K562 (cell line): ENCODE data around the gene IPCEF1. TPM values are rescaled to one million over a fixed set of nuclear protein-coding genes. Genes with fewer than 3 reads are reported as not detected.

Source experiments
- ATAC-seq: fragments of 200-7000 bp; cut with Tn5 transposase; 3 replicates; pipeline ENCODE4 v1.9.1; 2020; ENCODE audit warnings: moderate library complexity
- BruUV-seq: library from RNA; stranded (reverse); fragments of 400-500 nt; replicated peaks from 2 replicates; lab custom pipeline; 2021; lab: Mats Ljungman, UMichigan
- CTCF ChIA-PET: fragments of 300-600 bp; formaldehyde crosslinking; extraction: SDS; loops from one replicate; lab custom pipeline; 2021; ENCODE audit warnings: low intra/inter-chr PET ratio; lab: Yijun Ruan, JAX
- POLR2A ChIA-PET: fragments of 300-600, 350-650 bp; sonication (Branson Sonifier 250); formaldehyde crosslinking; extraction: SDS; loops from one replicate; lab custom pipeline; 2021; ENCODE audit warnings: antibody characterized with exemption, inconsistent platforms; lab: Yijun Ruan, JAX
- DNase-seq, 4 experiments: peaks; one replicate each; pipeline versions ENCODE4 v3.0.0 to v3.0.0-alpha.2; 2011 to 2018; ENCODE audit warnings: low spot score in 3 of 4, mixed read lengths in 3 of 4; ENCODE audit errors: extremely low read depth in 1 of 4
- FAIRE-seq: peaks from 2 replicates; lab custom pipeline; 2011; peaks lifted over from hg19 to GRCh38; lab: Jason Lieb, UNC
- H2AFZ ChIP-seq: 2 replicates; pipeline ENCODE4 v1.6.0; 2011; ENCODE audit warnings: low read depth, low read length, control low read depth, inconsistent platforms
- H3K27ac ChIP-seq: fragments of 200-600 bp; 3 replicates; pipeline ENCODE4 v1.8.0; 2011; ENCODE audit warnings: low read depth, mild to moderate bottlenecking, control low read depth, inconsistent platforms, low read length, moderate library complexity, mixed read lengths; ENCODE audit errors: extremely low read depth
- H3K27me3 ChIP-seq, 2 experiments: fragments of 300-600 bp in 1 of 2; 2 replicates in 1 of 2; 3 replicates in 1 of 2; pipeline versions ENCODE4 v1.6.0 to v1.8.0; 2011; ENCODE audit warnings: inconsistent platforms in 2 of 2, low read length in 2 of 2, mild to moderate bottlenecking in 1 of 2, mixed read lengths in 1 of 2, moderate library complexity in 1 of 2; ENCODE audit not compliant: control insufficient read depth in 2 of 2, insufficient read depth in 2 of 2
- H3K36me3 ChIP-seq: fragments of 300-600 bp; 3 replicates; pipeline ENCODE4 v1.8.0; 2011; ENCODE audit warnings: mild to moderate bottlenecking, low read length, inconsistent platforms; ENCODE audit not compliant: control insufficient read depth, insufficient read depth
- H3K4me1 ChIP-seq, 2 experiments: fragments of 200-600 bp in 1 of 2; replicated peaks in 1 of 2; 2 replicates in 1 of 2; 3 replicates in 1 of 2; pipeline versions ENCODE4 v1.5.1 to v1.8.0; 2011; ENCODE audit warnings: inconsistent platforms in 2 of 2, low read length in 2 of 2, mild to moderate bottlenecking in 1 of 2, mixed read lengths in 1 of 2, moderate library complexity in 1 of 2; ENCODE audit not compliant: control insufficient read depth in 2 of 2, insufficient read depth in 2 of 2
- H3K4me2 ChIP-seq: 2 replicates; pipeline ENCODE4 v1.6.1; 2011; ENCODE audit warnings: low read length, control low read depth, inconsistent platforms, mixed read lengths; ENCODE audit not compliant: insufficient read depth
- H3K4me3 ChIP-seq: fragments of 200-600 bp; sonication (generic), shearing (Covaris generic); 2 replicates; pipeline ENCODE4 v1.5.1; 2016; ENCODE audit warnings: control low read depth, inconsistent platforms
- H3K79me2 ChIP-seq: fragments of 200-600 bp; 3 replicates; pipeline ENCODE4 v1.8.0; 2011; ENCODE audit warnings: low read length, inconsistent platforms; ENCODE audit not compliant: control insufficient read depth, insufficient read depth
- H3K9ac ChIP-seq, 2 experiments: 2 replicates each; pipeline versions ENCODE4 v1.6.0 to v1.6.1; 2011; ENCODE audit warnings: low read depth in 2 of 2, low read length in 2 of 2, control low read depth in 1 of 2, inconsistent platforms in 1 of 2, mild to moderate bottlenecking in 1 of 2, mixed read lengths in 1 of 2; ENCODE audit not compliant: insufficient read depth in 1 of 2
- H3K9me1 ChIP-seq: one replicate; pipeline ENCODE4 v1.6.0; 2011; ENCODE audit warnings: inconsistent platforms, mild to moderate bottlenecking, low read length, moderate library complexity; ENCODE audit not compliant: control insufficient read depth, insufficient read depth
- H3K9me3 ChIP-seq: replicated peaks from 2 replicates; pipeline ENCODE4 v1.5.1; 2011; ENCODE audit warnings: low read depth, low read length, inconsistent platforms; ENCODE audit not compliant: control insufficient read depth, insufficient read depth
- H4K20me1 ChIP-seq: replicated peaks from 2 replicates; pipeline ENCODE4 v1.6.1; 2011; ENCODE audit warnings: low read length, inconsistent platforms, mixed read lengths; ENCODE audit not compliant: control insufficient read depth, insufficient read depth
- ATF4 ChIP-seq: fragments of 450-650 bp; formaldehyde crosslinking; IDR thresholded peaks from 2 replicates; pipeline ENCODE4 v1.4.0; 2022; ENCODE audit warnings: mild to moderate bottlenecking, moderate library complexity
- EGR1 ChIP-seq: fragments of 450-650 bp; conservative IDR thresholded peaks from 2 replicates; pipeline ENCODE4 v1.6.1; 2017; ENCODE audit warnings: mild to moderate bottlenecking
- GABPB1 ChIP-seq: sonication (generic); formaldehyde crosslinking; IDR thresholded peaks from 2 replicates; pipeline ENCODE4 v1.8.0; 2022; ENCODE audit warnings: mild to moderate bottlenecking, missing genetic modification reagents
- MEF2D ChIP-seq: conservative IDR thresholded peaks from 2 replicates; pipeline ENCODE4 v1.6.1; 2016; ENCODE audit warnings: low read depth, missing genetic modification characterization, missing compliant biosample characterization
- NR4A1 ChIP-seq, 2 experiments: fragments of 250-450 bp in 1 of 2; fragments of 450-650 bp in 1 of 2; sonication (Bioruptor Pico) in 1 of 2; IDR thresholded peaks; 2 replicates each; pipeline versions ENCODE4 v1.4.0 to v1.6.1; 2016 to 2020; ENCODE audit warnings: mild to moderate bottlenecking in 2 of 2, missing compliant biosample characterization in 1 of 2, missing genetic modification characterization in 1 of 2, moderate library complexity in 1 of 2
- ZNF121 ChIP-seq: sonication (generic); formaldehyde crosslinking; conservative IDR thresholded peaks from 2 replicates; pipeline ENCODE4 v1.8.0; 2022; ENCODE audit warnings: missing genetic modification reagents
- ZNF449 ChIP-seq: fragments of 250-450 bp; sonication (Bioruptor Pico); IDR thresholded peaks from 2 replicates; pipeline ENCODE4 v1.8.0; 2022; ENCODE audit warnings: moderate library complexity, mild to moderate bottlenecking, inconsistent platforms
- ZNF507 ChIP-seq: conservative IDR thresholded peaks from 2 replicates; pipeline ENCODE4 v1.6.1; 2017; ENCODE audit warnings: missing genetic modification characterization, missing compliant biosample characterization
- WGBS: fragments of 100-300 bp; shearing (Covaris generic); methylation state at CpG from one replicate; pipeline ENCODE4 v1.1.6; 2016; ENCODE audit warnings: low coverage, mixed read lengths; ENCODE audit not compliant: insufficient coverage; ENCODE audit errors: missing lambda C conversion rate; 5-methylcytosine and 5-hydroxymethylcytosine counted together
- in situ Hi-C: fragments of 300-500 bp; cut with MboI; formaldehyde crosslinking; loops from 4 replicates; pipeline ENCODE4 v1.15.0; 2018; ENCODE audit warnings: inconsistent platforms, mixed read lengths
- intact Hi-C: fragments of 100-400 bp; cut with micrococcal nuclease; formaldehyde crosslinking; loops from 2 replicates; pipeline ENCODE4 v1.14.2; 2022
- polyA plus RNA-seq, 8 experiments: library from polyadenylated mRNA; depleted of rRNA in 4 of 8; stranded (reverse) in 5 of 8; unstranded in 3 of 8; fragments of >200 nt; fragmentation: Nextera tagmentation in 2 of 8; fragmentation: Illumina TruSeq in 1 of 8; extraction: Ambion mirVana in 2 of 8; extraction: Trizol in 1 of 8; gene quantifications; 2 replicates each; pipeline versions ENCODE4 v1.2.1 to v1.2.3, GENCODE V29; 2011 to 2014; ENCODE audit warnings: inconsistent platforms in 1 of 8, missing spikeins in 1 of 8
- total RNA-seq, 7 experiments: library from RNA; depleted of rRNA in 6 of 7; stranded (reverse); fragments of >200 nt in 6 of 7; fragmentation: Illumina TruSeq in 2 of 7; extraction: Trizol in 2 of 7; gene quantifications; 2 replicates each; pipeline versions ENCODE4 v1.2.1 to v1.2.3, GENCODE V29; 2011 to 2021; ENCODE audit warnings: low replicate concordance in 1 of 7

IPCEF1 gene
- total and polyA plus RNA-seq, 9 of the 15 experiments (the other 6 are each of a cell fraction or from before 2014, with no cell fraction given): 0.14 to 0.18 TPM; not detected in 7

- ATAC-seq: no peak
- CTCF ChIA-PET: no interaction called here
These were observed 244.3 kb downstream of the IPCEF1 start for GRCh38 chr6:154112181-154112809.

More at GRCh38 chr6:154112181-154112809, 244.3 kb downstream of the IPCEF1 start:
- no peak for TF ChIP-seq NR4A1 (CRISPR knock-in tag; IDR thresholded peaks at IDR 0.05)
- no peak for TF ChIP-seq NR4A1 (tag; IDR thresholded peaks at IDR 0.05)
- TF ChIP-seq GABPB1 (CRISPR knock-in tag): no peak
- TF ChIP-seq ZNF449 (CRISPR knock-in tag): no peak
- no peak for TF ChIP-seq ZNF507 (tag)
- no peak for TF ChIP-seq ATF4
- TF ChIP-seq ZNF121 (CRISPR knock-in tag): no peak
- no peak for TF ChIP-seq MEF2D (tag)
- TF ChIP-seq EGR1: no peak
- Histone ChIP-seq H3K4me2 (no peak overlapping the region), H3K27me3 (no peaks in the 10 kb centered on the region), H3K4me3 (no peak overlapping the region), H3K79me2 (no peaks in the 10 kb centered on the region), H3K9ac (no peak overlapping the region), H4K20me1 (no peaks in the 10 kb centered on the region), H3K4me1 (no peaks in the 10 kb centered on the region), H3K36me3 (no peaks in the 10 kb centered on the region), H2AFZ (no peak overlapping the region), H3K9me3 (no peaks in the 10 kb centered on the region), H3K27ac (no peak overlapping the region), H3K9me1 (no peaks in the 10 kb centered on the region)
- DNase-seq (no peak), FAIRE-seq (no peak)
- no TSS peak for BruUV-seq
- POLR2A ChIA-PET: no interaction called here
- in situ Hi-C loops: no loop called here
- WGBS: 0% methylated on average over 2 of the region's 2 CpGs
- intact Hi-C loops: no loop called here
